Measurements from ENCODE around the gene OPN1MW3.
"Not testable (repeated sequence)": the region's sequence is repeated elsewhere in the genome, so short reads cannot be mapped to it uniquely, and the experiment has no call there.

OPN1MW3 gene

DNA sequence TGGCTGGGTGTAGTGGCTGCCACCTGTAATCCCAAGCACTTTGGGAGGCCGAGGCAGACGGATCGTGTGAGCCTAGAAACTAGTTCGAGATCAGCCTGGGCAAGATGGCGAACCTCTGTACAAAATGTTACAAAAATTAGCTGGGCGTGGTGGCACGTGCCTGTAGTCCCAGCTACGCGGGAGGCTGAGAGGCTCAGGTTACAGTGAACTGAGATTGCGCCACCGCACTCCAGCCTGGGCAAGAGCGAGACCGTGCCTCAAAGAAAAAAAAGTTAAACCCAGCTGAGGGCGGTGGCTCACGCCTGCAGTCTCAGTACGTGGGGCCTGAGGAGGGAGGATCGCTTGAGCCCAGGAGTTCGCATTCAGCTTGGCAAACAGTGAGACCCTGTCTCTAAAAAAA lies 39.3 kb downstream of the OPN1MW3 start:
- no peak for DNase-seq (ENCODE audit: low read depth, low spot score)

DNA sequence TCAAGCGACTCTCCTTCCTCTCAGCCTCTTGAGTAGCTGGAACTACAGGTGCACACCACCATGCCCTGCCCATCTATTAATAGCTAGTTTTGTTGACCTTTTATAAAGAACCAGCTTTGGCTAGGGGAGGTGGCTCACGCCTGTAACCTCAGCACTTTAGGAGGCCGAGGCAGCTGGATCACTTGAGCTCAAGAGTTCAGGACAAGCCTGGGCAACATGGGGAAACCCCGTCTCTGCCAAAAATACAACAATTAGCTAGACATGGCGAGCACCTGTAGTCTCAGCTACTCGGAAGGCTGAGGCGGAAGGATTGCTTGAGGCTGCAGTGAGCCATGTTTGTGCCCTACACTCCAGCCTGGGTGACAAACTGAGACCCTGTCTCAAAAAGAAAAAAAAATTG lies 40.9 kb downstream of the OPN1MW3 start:
- DNase-seq (ENCODE audit: low read depth, low spot score) = no peak

DNA sequence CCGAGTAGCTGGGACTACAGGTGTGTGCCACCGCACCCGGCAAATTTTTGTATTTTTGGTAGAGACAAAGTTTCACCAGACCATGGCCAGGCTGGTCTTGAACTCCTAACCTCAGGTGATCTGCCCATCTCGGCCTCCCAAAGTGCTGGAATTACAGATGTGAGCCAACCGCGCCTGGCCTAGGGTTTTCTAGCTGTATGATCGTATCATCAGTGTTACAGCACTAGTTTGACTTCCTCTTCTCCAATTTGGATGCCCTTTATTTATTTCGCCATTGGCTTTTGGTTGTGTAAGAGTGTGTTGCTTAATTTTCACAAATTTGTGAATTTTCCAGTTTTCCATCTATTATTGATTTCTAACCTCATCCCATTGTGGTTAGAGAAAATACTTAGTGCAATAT lies 43.4 kb downstream of the OPN1MW3 start:
- no peak for DNase-seq (ENCODE audit: low read depth, low spot score)

DNA sequence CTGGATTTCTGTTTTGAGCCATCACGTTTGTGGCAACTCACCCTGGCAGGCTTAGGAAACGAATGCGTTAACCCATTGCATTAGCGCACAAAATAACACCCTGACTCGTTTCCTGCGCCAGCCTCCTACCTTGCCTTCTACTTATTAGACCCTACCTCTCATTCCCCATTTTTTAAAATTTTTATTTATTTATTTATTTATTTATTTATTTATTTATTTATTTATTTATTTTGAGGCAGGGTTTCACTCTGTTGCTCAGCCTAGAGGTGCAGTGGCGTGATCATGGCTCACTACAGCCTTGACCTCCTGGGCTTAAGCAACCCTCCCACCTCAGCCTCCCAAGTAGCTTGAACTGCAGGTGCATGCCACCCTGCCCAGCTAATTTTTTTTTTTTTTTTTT lies 45.6 kb downstream of the OPN1MW3 start:
- not testable (repeated sequence) for DNase-seq (ENCODE audit: low read depth, low spot score)

DNA sequence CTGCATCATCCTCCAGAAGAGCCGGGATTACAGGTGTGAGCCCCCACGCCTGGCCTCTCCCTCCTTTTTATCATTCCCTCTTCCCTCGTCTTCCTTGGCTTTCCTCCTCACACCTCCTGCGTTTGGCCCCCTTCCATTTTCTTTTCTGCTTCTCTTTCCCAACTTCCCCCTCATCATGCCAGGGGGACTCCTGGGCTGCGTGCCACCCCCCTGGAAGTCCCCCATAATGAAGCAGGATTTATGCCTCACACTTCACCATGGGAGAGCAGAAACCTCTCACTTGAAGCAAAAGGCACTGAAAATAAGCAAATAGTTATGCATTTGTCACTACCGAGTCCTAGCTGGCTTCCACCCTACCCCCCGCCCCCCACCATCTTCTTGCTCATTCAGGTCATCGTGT lies 46.1 kb downstream of the OPN1MW3 start:
- DNase-seq (ENCODE audit: low read depth, low spot score) = no peak

DNA sequence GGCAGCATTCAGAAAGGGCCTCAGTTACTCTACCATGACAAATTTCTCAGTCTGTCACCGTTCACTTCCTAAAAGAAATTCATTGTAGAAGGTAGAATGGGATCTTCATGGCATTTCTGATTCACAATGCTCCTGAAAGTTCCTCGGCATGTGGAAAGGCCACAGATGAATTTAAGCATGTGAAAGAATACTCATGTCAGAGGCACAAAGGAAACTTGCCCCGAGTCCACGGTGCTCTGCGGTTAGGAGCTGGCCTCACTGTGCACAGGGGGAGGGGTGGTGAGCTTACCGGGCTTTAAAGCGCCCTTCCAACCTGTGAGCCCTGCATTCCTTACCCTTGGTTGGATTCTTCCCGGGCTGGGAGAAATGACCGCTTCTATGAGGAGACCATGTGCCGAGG lies 47.5 kb downstream of the OPN1MW3 start:
- DNase-seq (ENCODE audit: low read depth, low spot score) = no peak

DNA sequence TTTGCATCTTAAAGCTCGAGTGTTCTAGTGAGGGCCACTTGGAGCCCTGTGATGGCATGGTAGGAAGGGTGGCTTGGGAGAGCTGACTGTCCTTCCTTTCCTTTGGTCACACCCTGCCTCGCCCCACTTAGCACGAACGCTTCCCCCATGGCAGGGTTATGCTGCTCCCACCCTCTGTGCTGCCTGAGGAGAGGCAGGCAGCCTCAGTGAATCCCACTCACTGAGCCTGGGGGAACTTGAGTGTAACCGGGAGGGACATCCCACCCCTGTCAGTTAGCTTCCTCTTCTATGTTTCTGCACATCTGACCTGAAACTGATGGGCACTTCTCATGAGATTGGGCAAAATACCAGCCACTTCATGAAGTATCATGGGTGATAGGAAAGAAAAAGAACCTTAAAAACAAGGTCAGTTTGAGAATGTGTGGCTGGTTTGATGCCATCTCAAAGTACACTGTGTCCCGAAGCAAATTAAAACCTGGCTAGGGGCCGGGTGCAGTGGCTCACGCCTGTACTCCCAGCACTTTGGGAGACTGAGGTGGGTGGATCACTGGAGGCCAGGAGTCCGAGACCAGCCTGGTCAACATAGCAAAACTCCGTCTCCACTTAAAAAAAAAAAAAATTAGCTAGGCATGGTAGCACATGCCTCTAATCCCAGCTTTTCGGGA lies 48.3 kb downstream of the OPN1MW3 start:
- no peak for DNase-seq (ENCODE audit: low read depth, low spot score)

DNA sequence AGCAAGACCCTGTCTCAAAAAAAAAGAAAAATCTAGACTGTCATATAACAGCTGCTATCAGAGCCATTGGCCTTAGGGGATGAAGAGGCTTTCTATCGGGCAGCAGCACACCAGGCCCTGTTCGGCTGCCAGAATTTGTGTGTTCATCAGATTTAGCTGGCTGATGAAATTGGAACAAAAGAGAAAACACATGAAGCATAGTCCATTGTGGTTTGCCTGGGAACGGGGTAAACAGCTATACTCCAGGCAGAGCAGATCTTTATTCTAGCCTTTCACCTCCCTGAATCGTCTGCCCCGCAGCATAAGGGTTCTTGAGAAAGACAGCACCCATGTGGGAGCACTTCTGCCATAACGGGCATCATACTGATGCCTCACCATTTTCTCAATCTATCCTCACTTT lies 49.8 kb downstream of the OPN1MW3 start:
- no peak for DNase-seq (ENCODE audit: low read depth, low spot score)

DNA sequence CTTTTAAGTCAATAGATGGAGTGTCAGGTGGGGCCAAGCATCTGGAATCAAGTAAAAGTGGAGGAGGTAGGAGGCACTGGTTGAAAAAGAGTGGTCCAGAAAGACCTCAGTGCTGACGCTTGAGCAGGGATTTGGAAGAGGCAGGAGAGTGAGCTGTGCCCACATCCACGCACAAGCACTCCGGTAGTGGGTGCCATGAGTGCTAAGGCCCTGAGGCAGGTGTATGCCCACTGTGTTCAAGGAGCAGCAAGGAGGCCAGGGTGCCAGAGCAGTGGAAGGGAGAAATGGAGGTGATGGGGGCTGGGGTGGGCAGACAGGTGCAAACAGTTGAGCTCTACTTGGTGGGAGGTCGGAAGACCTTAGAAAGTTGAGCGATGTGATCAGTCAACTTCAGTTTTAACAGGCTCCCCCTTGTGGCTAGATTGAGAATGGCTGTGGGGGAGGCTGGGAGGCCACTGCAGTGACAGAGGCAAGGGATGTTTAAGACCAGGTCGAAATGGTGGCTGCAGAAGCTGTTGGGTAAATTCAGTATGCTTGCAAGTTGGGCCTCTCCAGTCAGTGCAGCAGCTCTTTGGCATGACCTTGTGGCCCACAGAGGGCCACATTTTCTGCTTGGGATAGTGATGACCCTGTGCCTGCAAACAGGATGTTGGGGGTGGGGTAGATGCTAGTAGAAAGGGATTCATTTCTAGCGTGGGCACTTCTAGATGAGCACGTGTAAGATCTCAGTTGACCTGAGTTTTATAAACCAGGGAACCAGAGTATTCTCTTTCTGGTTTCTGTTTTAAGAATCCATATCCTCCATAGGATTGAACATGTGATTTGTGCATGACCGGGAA lies 50.9 kb downstream of the OPN1MW3 start:
- DNase-seq (ENCODE audit: low read depth, low spot score) = peak; percentile 7

DNA sequence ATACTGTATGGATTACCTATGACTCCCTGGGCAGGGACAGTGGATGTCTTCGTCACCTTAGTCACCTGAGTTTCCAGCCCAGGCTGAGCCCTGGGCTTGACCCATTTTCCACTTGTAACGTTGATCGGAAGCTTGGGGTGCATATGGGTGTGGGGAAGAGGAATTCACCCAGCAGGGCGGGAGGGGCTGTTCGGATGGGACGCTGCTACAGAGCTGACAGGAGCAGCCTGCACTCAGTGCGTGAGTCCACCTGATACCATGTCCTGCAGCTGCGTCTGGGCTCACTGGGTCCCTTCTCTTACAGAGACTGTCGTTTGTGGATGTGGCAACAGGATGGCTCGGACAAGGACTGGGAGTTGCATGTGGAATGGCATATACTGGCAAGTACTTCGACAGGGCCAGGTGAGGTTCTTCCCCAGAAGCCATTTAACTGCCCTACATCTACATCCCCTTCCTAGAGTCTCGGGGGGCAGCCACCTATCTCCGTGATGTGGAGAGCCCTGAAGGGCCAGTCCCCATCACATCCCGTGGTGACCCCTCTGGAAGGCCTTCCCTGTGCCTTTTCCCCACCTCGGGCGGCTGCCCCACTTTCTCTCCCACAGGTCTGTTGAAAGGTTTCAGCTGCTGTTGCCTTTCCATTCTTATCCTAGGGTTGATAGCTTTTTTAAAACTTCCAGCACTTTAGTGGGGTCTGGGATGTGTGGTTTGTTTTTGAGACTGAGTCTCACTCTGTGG lies 51.8 kb downstream of the OPN1MW3 start:
- DNase-seq (ENCODE audit: low read depth, low spot score) = no peak

DNA sequence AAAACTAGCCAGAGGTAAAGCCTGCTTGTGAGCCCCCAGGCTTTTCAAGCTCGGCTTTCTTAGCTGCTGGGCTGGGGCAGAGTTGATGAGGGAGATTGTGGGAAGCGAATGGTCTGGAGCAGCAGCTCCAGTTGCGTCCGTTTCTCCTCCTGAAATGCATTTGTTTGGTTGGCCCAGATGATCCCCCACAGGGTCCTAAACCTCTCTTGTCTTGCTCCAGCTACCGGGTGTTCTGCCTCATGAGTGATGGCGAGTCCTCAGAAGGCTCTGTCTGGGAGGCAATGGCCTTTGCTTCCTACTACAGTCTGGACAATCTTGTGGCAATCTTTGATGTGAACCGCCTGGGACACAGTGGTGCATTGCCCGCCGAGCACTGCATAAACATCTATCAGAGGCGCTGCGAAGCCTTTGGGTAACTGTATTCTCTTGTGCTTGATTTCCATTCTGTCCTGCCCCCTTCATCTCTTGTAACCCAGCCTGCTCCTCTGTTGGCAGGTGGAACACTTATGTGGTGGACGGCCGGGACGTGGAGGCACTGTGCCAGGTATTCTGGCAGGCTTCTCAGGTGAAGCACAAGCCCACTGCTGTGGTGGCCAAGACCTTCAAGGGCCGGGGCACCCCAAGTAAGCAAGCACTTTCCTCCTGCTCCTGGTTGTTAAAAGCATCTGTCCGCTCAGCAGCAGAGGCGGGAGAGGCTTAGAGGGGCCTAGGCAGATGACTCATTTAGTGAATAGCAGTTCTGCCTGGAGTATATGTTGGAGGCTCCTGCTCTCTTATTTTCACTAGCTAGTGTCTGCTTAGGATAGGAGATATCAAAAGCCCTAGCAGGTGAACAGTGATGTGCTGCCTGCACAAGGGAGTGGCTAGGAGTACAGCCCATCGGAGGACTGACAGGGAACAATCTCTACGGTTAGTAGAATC lies 53.5 kb downstream of the OPN1MW3 start:
- DNase-seq (ENCODE audit: low read depth, low spot score) = no peak

DNA sequence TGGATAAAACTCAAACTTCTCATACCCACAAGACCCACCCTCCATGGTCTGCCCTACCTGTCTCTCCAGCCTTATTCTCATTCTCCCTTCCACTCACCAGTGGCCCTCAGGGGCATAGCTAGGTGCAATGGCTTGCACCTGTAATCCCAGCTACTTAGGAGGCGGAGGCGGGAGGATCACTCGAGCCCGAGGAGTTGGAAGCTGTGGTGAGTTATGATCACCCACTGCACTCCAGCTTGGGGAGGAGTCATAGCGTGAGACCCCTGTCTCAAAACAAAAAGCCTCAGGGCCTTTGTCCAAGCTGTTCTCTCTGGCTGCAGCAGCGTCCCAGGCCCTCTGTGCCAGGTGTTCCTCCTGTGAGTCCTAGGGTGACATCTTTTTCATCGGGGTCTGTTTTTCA lies 54.7 kb downstream of the OPN1MW3 start:
- DNase-seq (ENCODE audit: low read depth, low spot score) = no peak

DNA sequence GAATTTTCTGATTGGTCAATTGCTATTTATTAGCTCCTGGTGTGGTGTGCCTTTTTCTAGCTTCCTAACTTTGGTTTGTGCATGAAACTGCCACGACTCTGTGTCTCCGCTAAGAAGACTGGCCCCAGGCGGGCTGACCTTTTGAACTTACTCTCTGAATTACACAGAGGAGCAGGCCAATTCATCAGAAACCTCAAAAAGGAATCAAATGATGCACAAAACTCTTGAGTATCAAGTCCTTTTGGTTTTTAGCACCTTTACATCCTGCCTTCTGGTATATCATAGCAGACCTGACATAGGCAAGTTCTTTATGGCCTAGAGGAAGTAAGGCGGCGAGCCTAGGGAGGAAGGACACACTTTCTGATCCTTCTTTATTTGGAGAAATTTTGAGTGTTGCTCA lies 55.8 kb downstream of the OPN1MW3 start:
- DNase-seq (ENCODE audit: low read depth, low spot score) = no peak

DNA sequence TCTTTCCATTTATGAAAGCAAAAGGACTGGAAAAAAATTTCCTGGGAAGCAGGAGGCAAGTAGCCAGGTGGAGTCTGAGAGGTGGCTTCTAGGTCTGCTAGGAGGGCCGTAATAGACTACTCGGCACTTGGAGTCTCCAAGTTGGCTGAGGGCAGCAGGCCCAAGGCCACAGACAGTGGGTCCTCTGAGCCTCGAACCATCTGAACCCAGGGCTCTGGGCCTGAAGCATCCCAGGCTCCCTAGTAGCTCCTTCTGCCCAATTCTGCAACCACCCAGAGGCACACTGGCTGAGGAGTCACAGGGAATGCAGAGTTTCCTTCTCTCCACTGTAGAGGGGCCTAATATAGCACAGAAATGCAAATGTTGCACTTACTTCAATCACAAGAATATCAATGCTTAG lies 58.0 kb downstream of the OPN1MW3 start:
- no peak for DNase-seq (ENCODE audit: low read depth, low spot score)

DNA sequence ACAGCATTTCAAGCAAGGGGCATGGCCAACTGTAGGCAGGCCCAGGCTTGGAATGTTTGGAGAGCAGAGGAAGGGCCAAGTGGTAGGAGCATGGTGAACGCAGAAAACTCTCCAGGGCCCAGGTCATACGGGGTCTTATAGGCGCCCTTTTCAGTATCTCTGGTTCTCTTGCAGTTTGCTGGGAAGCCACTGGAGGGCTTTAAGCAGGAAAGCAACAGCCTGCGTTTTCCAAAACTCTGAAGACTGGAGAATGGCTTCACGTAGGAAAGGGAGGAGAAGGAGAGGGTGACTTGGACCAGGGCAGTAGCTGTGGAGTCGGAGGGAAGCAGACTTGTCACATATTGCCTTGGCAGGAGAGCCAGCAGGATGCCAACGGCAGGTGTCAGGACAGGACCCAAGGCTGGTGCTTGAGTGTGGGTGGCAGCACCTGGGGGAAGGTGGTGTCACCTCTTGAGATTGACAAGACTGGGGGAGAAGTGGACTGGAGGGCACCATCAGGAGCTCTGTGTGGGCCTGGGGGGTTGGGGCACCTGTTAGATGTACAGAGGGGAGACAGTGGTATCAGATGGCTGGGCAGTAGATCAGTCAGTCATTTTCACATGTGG lies 60.1 kb downstream of the OPN1MW3 start:
- peak; percentile 5 for DNase-seq (ENCODE audit: low read depth, low spot score)

DNA sequence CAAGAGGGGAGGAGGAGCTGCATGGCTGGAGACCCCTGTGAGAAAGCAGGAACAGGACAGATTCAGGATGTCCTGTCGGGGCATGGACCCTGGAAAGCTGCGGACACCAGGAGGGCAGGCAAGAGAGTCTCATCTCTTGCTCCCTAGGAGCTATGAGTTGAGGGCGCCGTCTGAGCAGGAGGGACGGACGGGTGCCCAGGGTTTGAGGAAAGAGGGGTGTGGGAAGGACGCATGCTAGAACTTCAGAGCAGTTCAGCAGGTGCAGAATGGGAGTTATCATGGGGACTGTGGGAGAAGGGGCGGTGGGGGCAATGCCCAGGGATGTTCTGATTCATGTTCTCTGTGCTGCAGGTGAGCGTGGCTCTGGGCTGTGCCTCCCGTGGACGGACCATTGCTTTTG lies 63.0 kb downstream of the OPN1MW3 start:
- DNase-seq (ENCODE audit: low read depth, low spot score) = no peak
